ENCODE measurements around the gene POLR2J.

DNA sequence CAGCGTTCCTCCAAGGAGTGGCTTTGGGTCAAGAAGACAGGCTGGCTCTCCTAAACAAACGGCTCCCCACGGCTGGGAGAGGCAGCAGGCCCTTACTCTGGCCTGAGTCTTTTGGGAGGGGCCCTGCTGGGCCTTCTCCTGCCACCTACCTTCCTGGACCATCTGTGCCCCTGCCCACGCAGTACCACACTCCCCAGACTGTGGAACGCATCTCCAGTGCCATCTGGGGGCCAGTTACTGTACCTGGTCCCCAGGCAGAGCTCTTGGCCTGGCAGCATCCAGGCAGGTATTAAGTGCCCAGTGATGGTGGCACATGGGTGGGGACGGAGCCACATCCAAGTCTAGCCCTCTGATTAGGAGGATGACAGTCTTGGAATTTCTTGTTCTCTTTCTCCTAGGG lies 28.5 kb downstream of the POLR2J start:
- TF ChIP-seq POLR2A (IDR thresholded peaks at IDR 0.05; ENCODE audit: low read depth, low read length): 0 out of 2 replicates have a peak, but pooled peaks have one; percentile 33
- TF ChIP-seq POLR2AphosphoS5 (IDR thresholded peaks at IDR 0.05; ENCODE audit: low read depth, low read length): no peak
- no peak for TF ChIP-seq TAF1 (IDR thresholded peaks at IDR 0.05; ENCODE audit: borderline replicate concordance, low read depth, low read length)

All from GM12892 (cell line).